Measurements from ENCODE around the gene SUN1. TPM values are rescaled to one million over a fixed set of nuclear protein-coding genes. Genes with fewer than 3 reads are reported as not detected.

SUN1 gene
- total and polyA plus RNA-seq, 2 of the 8 experiments (the other 6 are each of a cell fraction or from before 2014, with no cell fraction given) = 108 to 158 TPM

- no peak for TF ChIP-seq KDM4A (IDR thresholded peaks at IDR 0.05; ENCODE audit: low read depth, low read length, severe bottlenecking)
Measured at GRCh38 chr7:910931-911431, 78.7 kb downstream of the SUN1 start (continued).
